HG03066 (cell line): ENCODE results near the gene COL1A2.

Experiments
- ATAC-seq: cut with Tn5 transposase; IDR thresholded peaks from one replicate; pipeline ENCODE4 v1.9.1; 2021; ENCODE audit warnings: low read depth; ENCODE audit not compliant: unreplicated experiment

COL1A2 gene

DNA sequence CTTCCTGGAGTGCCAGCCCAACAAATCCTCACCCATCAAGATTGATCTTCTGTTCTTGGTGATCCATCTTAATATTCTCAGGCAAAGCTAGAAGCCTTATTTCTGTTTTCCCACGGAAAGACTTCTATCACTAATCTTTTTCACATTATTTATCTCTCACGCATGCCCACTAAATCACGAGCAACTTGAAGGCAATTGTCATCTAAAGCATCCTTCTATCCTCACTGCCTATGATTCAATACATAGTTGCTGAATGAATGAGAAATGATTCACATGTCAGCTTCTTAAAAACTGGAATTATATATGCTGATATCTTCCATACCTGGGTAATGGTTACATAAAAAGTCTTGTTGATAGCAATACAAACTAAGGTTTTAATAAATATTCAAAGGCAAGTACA is 12.6 kb upstream of the COL1A2 start:
- no peak for ATAC-seq

DNA sequence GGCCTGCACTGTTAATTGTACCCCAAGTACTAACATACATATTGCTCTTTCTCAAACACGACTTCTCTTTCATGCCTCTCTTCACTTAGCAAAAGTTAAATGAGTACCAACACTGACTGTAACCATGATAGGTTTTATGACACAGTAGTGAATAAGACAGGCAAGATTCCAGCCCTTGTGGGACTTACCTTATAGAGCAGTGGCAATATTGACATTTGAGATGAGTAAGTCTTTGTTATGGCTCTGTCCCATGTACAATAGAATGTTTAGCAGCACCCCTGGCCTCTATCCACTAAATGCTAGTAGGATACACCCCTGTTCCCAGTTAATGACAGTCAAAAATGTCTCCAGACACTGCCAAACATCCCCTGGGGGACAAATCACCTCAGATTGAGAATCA is 11.9 kb upstream of the COL1A2 start:
- ATAC-seq: no peak

DNA sequence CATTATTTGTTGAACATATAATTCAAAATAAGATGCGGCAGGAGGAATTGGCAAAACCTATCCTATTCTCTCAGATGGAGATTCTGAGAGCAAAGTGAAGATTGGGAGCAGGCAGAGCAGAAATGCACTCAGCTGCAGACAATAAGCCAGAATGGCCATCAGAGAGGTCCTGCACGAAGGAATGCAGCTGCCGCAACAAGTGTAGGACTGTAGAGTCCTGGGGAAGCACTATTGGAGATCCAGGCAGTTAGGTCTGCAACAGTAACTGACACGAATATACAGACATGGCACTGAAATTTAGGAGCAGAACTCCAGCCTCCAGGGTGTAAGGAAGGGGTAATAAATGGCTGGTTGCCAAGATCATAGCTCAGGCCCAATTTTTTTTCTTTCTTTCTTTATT is 10.4 kb upstream of the COL1A2 start:
- no peak for ATAC-seq

DNA sequence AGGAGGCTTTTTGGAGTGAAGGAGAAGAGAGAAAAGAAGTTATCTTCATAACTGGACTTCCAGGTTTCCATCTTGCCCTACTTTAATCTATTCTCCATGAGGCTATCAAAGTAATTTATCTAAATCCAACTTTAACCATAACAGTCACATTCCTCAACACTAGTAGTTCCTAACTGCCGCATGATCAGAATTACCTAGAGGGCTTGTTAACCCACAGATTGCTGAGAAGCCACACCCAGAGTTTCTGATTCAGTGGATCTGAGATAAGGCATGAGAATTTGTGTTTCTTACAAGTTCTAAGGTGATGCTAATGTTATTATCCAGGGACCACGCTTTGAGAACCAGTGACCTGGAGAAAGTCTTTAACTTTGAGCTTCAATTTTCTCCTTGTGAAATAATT is 8.3 kb upstream of the COL1A2 start:
- no peak for ATAC-seq

DNA sequence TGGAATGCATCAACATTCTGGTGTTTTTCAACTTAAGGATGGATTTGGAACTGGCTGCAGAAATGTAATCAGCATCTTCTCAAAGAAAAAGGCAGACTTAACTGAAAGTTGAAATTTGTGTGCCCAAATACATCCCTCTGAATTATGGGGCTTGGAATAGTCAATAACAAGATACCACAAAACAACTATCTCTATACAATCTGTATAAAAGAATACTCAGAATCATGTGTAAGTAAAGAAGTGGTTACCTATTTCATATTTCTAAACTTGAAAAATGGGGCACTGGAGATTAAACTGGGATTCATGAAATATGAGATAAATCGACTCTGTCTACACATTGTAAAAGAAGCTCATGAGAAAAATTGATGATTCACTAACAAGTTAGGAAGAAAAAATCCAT is 6.2 kb upstream of the COL1A2 start:
- no peak for ATAC-seq

DNA sequence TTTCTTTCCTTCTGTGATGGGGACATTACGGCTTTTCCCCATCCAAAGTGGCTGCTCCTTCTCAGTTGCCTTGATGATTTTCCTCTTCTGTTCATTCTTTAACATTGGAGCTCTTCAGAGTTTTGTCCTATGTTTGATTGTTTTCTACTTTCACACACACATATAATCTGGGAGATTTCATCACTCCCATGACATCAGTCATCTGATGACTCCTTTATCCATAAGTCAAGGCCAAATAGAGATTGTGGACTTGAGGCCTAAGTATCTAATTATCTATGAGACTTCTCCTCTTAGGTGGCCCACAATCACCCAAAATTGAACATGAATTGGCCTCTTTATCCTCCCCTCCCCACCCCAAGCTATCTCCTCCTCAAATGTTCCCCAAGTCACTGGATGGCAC is 5.3 kb upstream of the COL1A2 start:
- ATAC-seq: no peak

DNA sequence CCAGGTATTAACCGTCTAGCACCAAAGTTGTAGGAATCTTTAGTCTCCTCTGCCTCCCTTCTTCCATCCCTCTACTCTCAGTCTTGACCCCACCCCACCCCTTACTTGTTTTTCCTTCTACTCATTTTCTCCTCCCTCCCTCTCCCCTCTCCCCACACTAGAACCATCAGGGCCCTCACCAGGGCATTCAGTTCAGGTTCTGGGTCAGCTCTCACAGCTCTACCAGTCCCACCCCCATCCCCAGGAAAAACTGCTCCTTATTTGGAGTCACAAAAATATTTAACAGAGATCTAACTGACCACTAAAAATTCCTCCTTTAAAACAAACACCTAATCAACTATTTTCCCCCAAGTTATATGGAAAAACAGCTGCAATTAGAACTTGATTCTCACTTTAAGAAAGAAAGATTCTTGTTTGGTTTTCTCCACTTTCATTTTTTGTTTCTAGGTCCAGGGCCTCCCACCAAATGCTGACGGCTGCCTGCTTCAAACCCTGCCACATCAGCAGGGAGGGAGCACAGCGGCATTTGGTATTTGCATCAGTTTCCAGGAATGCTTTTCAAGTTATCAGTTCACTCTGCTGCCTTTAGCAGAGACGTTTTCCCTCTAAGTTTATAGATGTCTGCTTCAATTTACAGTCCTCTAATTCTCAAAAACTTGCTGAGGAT is 2.8 kb upstream of the COL1A2 start:
- no peak for ATAC-seq

DNA sequence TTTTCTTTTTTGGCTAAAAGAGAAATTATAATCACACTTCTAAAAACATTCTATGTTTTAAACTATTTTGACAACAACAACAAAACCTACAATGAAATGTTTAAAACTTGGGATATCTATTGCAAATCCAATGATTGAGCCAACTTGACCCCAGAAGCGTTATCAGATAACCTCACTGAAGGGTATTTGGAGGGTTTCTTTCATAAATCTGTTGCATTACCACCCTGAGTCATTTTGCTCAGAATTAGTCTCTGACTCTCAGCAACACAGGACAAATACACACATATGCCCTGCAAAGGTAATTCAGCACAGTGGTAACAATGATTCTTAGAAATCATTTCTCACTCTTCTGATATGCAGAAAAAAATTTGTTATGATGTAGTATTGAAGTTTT is 2.3 kb upstream of the COL1A2 start:
- ATAC-seq: no peak

DNA sequence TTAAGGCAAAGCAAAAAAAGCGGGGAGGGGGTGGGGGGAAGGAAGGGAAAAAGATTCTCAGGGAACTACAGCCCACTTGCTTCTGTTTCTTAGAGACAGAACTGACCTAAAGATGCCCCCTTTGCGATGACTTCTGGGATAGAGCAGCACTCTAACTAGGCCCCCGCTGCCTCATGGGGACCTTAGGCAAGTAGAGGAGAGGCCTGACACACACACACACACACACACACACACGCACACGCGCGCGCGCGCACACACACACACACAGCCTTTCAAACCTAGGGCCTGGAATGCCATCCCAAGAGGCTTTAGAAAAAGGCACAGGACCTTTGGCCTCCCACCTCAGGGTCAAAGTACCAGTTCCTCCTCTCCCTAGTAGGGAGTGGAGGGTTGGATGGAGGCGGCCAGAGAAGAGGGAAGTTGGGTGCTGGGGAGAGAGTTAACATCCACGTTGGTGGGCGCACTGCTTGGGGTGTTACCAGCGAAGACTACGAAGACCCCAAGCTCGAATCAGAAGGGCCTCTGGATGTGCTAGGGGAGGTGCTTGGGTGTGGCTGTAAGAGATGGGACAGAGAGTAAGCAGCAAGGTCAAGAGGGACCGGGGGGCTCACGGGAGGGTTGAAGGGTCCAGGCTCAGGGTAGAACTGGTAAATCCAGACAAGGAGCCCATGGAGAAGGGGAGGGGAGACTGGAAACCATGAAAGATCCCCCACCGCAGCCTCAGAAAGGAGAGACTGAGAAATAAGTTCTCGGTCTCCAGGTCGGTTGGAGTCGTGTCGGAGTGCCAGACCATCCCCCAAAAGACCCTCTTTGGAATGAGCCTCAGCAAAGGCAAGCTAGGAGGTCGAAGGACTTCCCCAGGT is 1.2 kb upstream of the COL1A2 start:
- no peak for ATAC-seq

DNA sequence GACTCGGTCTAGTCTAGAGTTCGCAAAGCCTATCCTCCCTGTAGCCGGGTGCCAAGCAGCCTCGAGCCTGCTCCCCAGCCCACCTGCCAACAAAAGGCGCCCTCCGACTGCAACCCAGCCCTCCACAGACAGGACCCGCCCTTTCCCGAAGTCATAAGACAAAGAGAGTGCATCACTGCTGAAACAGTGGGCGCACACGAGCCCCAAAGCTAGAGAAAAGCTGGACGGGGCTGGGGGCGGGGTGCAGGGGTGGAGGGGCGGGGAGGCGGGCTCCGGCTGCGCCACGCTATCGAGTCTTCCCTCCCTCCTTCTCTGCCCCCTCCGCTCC is 622 bp upstream of the COL1A2 start:
- no peak for ATAC-seq

DNA sequence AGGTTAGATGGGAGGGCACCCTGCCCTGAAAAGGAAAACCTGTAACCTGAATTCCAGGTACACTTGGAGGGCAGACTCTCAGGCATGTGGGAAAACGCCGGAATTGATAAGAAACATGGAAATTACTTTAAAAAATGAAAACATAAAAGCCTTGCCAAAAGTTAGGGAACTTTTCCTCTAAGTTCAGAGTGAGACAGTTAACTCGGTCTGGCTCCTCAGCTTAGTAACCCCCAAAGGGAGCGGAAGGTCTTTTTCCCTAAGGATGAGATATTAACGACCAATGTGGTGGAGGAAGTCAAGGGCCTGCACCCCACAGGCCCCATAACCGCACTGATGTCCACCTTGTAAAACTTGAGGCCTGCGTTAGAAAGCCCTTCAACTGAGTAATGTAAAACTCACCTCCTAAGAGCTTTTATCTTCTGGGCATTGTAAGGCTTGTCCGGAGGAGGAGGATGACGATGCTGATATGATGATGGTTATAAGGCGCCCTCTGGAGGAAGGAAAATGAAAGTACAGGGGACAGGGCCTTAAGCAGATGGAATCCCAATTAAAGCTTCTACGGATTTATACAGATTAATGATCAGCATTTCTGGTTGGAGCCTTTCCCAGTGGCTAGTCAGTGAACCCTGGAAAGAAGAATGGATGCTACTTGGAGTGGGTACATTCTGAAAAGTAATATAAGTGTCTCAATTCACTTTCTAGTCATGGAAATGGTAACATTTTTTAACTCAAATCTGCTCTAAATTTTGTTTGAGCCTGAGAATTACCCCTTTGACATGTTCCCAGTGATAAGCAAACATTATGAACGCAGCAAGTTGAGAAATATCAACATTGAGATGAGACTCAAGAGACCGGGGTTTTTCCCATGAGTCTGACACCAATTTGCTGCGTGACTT is 694 bp downstream of the COL1A2 start:
- peak; percentile 92 for ATAC-seq

DNA sequence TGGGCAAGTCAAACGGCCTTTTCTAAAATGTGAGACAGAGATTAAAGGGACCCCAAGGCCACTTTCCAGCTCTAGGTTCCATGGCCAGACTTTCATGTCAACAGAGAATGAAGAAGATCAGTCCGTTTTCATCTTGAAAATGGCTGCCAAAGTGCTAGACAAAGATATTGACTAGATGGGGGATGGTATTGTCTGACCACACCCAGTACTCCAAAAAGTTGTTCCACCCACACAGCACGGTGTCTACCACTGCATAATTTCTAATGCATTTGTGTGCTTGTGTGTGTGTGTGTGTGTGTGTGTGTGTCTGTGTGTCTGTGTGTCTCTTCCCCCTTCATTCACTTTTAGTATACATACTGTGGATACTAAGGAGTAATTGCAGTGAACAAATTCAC is 1.3 kb downstream of the COL1A2 start:
- ATAC-seq: no peak

DNA sequence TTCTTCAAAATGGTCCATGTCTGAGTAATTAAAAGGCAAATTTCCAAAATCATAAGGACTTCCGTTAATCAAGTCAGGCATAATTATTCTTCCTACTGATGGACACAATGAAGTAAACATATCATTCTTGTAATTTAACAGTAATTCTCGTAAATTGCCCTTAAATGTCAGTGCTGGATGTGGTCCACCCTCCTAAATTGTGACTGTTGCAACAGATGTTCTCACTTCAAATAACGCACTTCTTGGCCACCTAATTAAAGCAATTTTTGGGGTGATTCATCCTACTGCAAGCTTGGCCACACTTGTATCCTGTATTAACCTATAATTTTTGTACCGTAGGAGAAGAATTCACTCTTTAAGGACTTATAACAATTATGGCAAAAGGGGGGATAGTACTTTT is 1.9 kb downstream of the COL1A2 start:
- ATAC-seq: no peak

DNA sequence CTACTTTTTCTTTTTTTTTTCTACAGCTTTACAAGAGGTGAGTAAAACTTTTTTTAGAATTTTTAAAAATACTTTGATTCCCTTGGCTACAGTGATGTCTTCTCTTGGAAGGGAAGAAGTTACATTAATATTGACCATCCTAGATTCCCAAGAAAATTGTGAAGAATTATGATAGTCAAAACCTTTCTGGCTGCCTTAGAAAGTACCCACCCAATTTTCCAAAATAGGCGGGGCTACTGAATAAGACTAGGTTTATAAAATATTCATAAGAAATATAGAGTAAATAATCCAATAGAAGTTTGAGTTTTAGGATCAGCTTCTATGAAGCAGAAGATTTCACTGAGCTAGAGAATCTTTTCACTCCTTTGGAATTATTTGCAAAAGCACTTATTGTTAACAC is 3.0 kb downstream of the COL1A2 start:
- no peak for ATAC-seq

DNA sequence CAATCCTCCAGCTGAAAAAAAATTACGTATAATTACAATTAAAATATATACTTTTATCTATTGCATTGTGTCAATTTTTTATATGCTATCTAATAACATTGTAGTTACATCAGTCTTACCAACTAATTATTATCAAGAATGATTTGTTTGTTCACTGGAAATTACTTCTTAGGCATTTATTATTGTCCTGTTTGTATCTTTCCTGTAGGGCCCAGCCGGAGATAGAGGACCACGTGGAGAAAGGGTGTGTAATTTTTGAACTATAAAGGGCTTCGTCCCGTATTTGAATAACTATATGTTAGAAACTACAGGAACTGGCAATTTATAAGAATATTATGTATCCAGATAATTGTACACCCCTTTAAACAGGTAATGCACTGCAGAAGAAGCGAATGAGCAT is 4.1 kb downstream of the COL1A2 start:
- no peak for ATAC-seq

DNA sequence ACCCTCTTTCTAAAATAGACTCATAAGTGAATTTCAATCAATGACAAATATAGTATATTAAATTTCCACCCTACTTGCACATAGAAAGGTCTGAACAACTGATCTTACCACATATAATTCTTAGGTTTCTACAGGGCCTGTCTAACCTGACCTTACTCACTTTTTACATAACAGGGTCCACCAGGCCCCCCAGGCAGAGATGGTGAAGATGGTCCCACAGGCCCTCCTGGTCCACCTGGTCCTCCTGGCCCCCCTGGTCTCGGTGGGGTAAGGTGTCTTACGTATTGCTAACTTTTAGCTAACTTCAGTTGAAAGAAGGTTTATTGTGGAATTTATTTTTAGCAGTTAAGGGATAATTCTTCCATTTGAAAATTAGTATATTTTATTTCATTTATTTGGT is 5.3 kb downstream of the COL1A2 start:
- ATAC-seq: no peak

DNA sequence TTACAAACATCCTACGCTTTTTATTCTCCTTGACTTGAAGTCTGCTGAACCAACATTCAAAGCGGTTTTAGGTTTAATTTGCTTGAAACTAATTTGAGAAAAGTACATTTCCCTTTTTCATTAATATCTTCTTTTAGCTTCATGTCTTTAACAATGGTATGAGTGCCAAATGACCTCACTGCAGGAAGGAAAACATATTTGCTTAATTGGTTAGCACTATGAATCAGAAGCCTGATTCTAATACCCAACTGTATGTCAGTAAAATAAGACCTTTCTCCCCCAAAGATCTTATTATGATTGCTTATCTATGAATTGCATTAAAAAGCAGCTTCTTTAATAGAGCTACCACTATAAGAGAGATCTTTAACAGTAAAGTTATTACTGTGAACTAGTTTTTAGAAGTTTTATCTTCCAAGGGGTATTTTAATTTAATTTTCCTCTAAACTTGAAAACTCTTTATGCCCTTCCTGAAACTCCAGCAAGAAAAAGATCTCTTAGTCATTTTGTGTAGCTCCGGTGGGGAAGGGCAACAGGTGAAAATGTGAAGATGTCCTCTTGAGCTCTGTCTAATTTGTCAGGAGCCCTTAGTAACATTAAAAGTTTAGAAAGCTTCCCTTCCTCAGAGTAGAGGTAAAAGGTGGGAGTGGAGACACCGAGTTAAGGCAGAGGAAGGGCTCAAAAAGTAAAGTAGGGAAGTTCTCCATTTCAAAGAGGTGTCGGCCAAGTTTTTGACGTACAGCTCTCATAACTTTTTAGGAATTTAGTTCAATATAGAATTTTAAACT is 6.1 kb downstream of the COL1A2 start:
- ATAC-seq: no peak

DNA sequence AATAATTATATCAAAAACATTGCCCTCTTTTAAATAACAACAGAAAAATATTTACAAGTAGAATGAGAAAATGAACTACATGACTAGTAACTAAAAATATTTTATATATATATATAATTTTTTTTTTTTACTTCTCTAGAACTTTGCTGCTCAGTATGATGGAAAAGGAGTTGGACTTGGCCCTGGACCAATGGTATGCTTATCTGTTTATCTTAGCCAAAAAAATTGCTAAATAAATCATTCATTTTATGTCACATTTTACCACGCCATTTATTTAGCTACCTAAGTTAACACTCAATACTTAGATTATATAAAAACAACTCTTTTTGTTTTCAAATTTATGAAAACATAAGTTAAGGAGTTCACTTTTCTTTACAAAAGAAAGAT is 6.7 kb downstream of the COL1A2 start:
- ATAC-seq: no peak

DNA sequence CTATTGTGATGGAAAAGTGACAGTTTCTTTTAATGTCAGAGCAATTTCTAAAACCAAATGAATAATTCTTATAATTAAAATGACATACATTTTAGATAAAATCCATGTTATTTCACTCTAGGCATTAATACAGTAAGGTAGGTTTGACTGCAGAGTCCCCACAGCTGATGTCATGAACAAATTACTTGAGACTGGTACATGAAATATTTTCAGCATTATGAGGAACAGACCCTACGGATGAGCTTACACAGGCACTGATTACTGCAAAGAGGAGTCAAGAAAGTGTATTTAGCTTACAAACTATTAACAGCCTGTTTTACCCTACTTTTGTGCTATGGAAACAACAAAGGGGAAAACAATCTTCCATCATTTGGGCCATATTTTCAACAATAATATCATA is 8.9 kb downstream of the COL1A2 start:
- ATAC-seq: no peak

DNA sequence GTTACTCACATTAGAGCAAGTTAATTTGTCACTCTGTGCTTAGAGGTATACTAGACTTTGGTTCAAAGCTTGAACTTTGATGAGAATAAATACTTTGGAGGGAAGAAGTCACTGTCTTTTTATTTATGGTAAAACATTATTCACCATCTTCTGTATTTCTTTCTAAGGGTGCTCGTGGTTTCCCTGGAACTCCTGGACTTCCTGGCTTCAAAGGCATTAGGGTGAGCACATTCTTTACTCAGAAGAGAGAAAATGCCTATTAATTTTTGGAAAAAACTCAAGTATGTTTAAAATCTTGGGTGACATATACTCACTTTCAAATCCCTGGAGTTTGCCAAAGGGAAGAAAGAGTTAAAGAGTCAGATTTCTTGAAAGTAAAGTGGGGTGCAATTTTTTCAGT is 10.8 kb downstream of the COL1A2 start:
- no peak for ATAC-seq

DNA sequence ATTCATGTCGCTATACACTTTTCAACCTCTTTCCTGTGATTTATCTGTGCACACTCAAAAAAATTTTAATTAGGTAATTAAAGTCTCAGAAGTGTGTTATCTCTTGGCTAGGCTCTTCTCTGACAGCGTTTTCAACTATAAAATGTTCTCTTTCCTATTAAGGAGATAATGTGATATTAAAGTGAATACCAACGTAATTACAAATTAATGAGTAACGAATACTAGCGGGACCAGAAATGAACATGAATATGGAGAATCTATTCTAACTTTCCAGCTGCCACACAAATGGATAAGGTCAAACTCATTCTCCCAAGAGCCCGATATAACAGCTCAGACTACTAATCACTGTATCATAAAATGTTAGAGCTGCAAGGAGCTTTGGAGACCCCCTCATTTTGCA is 12.0 kb downstream of the COL1A2 start:
- ATAC-seq: no peak
